Fibroblast of mammary gland (primary cell): ENCODE data around the gene THSD7B.

ENCODE experiments used
- DNase-seq: peaks from one replicate; pipeline ENCODE4 v3.0.0-alpha.2; 2010; ENCODE audit warnings: low read depth
- H3K4me3 ChIP-seq: 2 replicates; pipeline ENCODE4 v1.5.1; 2011; ENCODE audit warnings: low read depth, mild to moderate bottlenecking, low read length, moderate library complexity; ENCODE audit not compliant: control insufficient read depth
- CTCF ChIP-seq: conservative IDR thresholded peaks from 2 replicates; pipeline ENCODE4 v1.5.1; 2011; ENCODE audit warnings: low read depth, low read length, inconsistent platforms; ENCODE audit not compliant: control insufficient read depth, insufficient read depth

THSD7B gene

DNA sequence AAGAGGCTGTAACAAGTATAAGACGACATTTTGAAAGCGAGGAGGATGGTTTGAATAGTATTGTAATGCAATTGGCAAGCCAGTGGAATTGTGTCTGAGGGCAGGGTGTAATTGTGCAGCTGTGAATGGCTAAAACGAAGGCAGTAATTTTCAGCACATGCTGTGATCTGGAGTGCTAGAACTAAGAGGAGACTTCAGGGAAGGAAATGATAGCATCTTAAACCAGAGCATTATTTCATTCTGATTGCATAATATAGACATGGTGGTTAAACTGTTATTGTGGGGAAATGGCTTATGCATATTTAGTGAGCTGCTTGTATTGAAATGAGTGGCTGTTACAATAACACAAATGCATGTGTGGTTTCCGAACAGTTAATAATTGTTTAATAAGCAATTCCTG, 36.3 kb downstream of the THSD7B start:
- no peak for DNase-seq
- TF ChIP-seq CTCF: no peak
- H3K4me3 ChIP-seq: no peak overlapping the region

GRCh38 chr2:136809998-136810397, 44.7 kb downstream of the THSD7B start:
- TF ChIP-seq CTCF: no peak

DNA sequence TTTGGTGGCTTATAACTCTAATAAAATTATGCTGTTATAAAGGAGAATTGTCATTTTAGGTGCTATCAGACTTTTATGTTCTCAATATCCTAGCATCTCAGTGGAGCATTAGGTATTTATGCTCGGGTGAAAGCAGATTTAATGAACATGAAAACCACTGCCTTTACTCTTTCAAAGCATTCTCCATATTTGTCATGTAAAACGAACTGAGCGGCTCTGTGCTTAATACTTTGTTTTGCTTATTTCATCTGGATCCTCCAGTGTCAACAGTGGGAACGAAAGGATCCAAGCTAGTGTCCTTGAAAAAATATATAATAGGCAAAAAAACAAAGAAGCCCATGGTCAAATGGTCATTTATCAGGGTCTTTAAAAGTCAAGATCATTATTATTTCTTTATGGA, 53.5 kb downstream of the THSD7B start:
- TF ChIP-seq CTCF: no peak
- H3K4me3 ChIP-seq: no peak overlapping the region
- no peak for DNase-seq

More at GRCh38 chr2:136809998-136810397, 44.7 kb downstream of the THSD7B start:
- no peak overlapping the region for H3K4me3 ChIP-seq
- no peak for DNase-seq

DNA sequence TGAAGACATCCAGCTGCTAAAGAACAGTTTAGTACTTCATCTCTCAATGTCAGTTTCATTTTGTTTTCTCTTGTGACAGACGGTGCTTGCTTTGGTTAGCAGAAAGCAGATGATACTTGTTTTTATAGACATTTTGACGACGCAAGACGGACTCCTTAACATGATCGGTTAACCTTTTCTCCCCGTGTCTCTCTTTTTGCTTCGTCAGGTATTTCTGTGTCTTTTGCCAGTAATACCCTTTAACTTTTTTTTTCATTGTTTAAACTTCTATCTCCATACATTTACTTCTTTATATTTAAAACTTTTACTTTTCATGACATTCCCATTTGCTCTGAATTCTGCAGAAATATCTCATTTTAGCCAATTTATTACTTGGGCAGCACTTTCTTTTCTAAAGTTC, 57.9 kb downstream of the THSD7B start:
- no peak for TF ChIP-seq CTCF
- H3K4me3 ChIP-seq: no peak overlapping the region
- no peak for DNase-seq

GRCh38 chr2:136828162-136828561, 62.8 kb downstream of the THSD7B start:
- TF ChIP-seq CTCF: no peak
- no peak for DNase-seq
- no peak overlapping the region for H3K4me3 ChIP-seq

DNA sequence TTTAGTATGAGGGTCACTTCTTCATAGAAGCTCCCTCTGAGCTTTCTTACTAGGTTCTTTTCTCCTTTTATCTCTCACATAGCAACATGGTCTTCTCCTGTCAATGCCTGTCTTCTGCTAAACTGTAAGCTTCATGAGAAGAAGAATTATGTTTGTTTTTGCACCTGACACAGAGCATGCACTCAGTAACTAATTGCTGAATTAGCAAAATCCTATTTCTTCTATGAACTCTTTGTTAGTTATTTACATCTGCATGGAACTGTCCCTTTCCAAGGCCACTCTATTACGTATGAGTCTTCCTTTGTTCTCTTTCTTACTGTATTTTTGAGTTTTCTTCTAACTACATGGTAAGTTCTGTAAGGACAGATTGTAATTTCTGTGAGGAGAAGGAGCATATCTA, 63.4 kb downstream of the THSD7B start:
- TF ChIP-seq CTCF: no peak
- DNase-seq: no peak
- no peak overlapping the region for H3K4me3 ChIP-seq

DNA sequence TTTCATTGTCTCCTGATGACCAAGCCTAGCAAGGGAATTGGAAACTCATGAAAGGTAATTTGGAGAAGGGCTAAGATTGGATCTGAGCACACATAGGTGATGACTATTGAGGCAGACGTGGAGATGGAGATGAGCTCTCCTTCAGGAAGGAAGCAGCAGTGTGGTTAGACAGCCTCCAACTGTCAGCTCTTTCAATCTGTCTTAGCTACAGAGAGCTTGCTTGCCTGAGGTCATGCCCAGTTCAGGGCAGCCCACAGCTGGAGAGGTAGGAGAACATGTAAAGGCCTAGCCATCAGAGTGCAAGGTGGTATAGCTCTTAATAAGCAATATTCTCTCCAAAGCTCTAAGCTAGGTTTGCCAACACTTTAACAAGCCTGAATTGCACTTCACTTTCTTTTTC, 79.2 kb downstream of the THSD7B start:
- no peak overlapping the region for H3K4me3 ChIP-seq
- no peak for TF ChIP-seq CTCF
- no peak for DNase-seq
